Right cardiac atrium (tissue), 5 donors: ENCODE results near the gene VSTM2B. TPM values are rescaled to one million over a fixed set of nuclear protein-coding genes. Genes with fewer than 3 reads are reported as not detected.

Experiments
- ATAC-seq, 2 donors: fragments of 200-7000 bp; cut with Tn5 transposase; one replicate each; pipeline versions ENCODE4 v1.8.0 to v1.9.1; 2020; ENCODE audit warnings: moderate library complexity in 2 of 2, mild to moderate bottlenecking in 1 of 2
- DNase-seq, 3 donors: peaks; one replicate each; pipeline ENCODE4 v3.0.0-alpha.2; 2020
- H3K27ac ChIP-seq: one replicate; pipeline ENCODE4 v1.5.1; 2013; ENCODE audit warnings: mild to moderate bottlenecking, low read length, control low read depth, moderate library complexity
- H3K27me3 ChIP-seq: one replicate; pipeline ENCODE4 v1.6.1; 2013; ENCODE audit not compliant: control insufficient read depth, insufficient read depth
- H3K4me1 ChIP-seq: one replicate; pipeline ENCODE4 v1.6.1; 2013; ENCODE audit warnings: low read length; ENCODE audit not compliant: control insufficient read depth, insufficient read depth
- H3K4me3 ChIP-seq: one replicate; pipeline ENCODE4 v1.5.1; 2013; ENCODE audit warnings: low read length, control low read depth
- H3K9me3 ChIP-seq: one replicate; pipeline ENCODE4 v1.6.1; 2013; ENCODE audit warnings: low read length; ENCODE audit not compliant: control insufficient read depth
- WGBS: extraction: QIAGEN DNeasy Blood & Tissue Kit; methylation state at CpG from one replicate; pipeline ENCODE4 v1.1.7; 2013; 5-methylcytosine and 5-hydroxymethylcytosine counted together
- intact Hi-C, 4 donors: fragments of 100-400 bp; cut with DNase I; formaldehyde crosslinking; loops; one replicate each; pipeline versions ENCODE4 v1.11.0 to v1.14.0; 2022 to 2023
- polyA plus RNA-seq: library from polyadenylated mRNA; stranded (reverse); fragments of 200-250 nt; gene quantifications from one replicate; pipeline ENCODE4 v1.2.3, GENCODE V29; 2013
- total RNA-seq, 4 donors: library from RNA; stranded (reverse); fragmentation: NEBNext Ultra II Directional; extraction: Animal tissue kit (Norgen Biotek cat#: 25700); gene quantifications; one replicate each; pipeline ENCODE4 v1.2.1, GENCODE V29; 2021
- donor health status: healthy with polysubstance abuse.
- donor health status: DM: no; HTN: yes; CAD: no.
- donor health status: DM: no; HTN: no; CAD: no.
- donor health status: DM: no; HTN: yes; CAD: no; lungs with severe emphysema.
- donor health status: DM: yes; HTN: yes; CAD: no.

Gene VSTM2B
- total and polyA plus RNA-seq, 5 donors: not detected

GRCh38 chr19:29517412-29517811 lies 8.4 kb upstream of the VSTM2B start:
- no peaks in the 10 kb centered on the region for H3K4me1 ChIP-seq
- H3K4me3 ChIP-seq: no peak overlapping the region
- ATAC-seq: no peak
- intact Hi-C loops: no loop called here
- no peaks in the 10 kb centered on the region for H3K9me3 ChIP-seq
- WGBS: 71% methylated on average over 4 of the region's 4 CpGs
- no peak overlapping the region for H3K27ac ChIP-seq
- DNase-seq: peak in 1 of 3 donors; percentile 5
- H3K27me3 ChIP-seq: no peaks in the 10 kb centered on the region

- intact Hi-C loops: no loop called here
- WGBS: 76% methylated on average over 4 of the region's 4 CpGs
- Histone ChIP-seq H3K4me1 (no peaks in the 10 kb centered on the region), H3K27ac (no peak overlapping the region), H3K9me3 (no peaks in the 10 kb centered on the region), H3K27me3 (no peaks in the 10 kb centered on the region), H3K4me3 (no peak overlapping the region)
- peak in 1 of 3 donors; percentile 9 for DNase-seq
- no peak for ATAC-seq
These were observed 7.8 kb upstream of the VSTM2B start for GRCh38 chr19:29517946-29518345.

GRCh38 chr19:29519146-29519545 lies 6.6 kb upstream of the VSTM2B start:
- intact Hi-C loops: no loop called here
- no peak for ATAC-seq
- Histone ChIP-seq H3K27ac (no peak overlapping the region), H3K27me3 (no peaks in the 10 kb centered on the region), H3K9me3 (no peaks in the 10 kb centered on the region), H3K4me1 (no peaks in the 10 kb centered on the region), H3K4me3 (no peak overlapping the region)
- 67% methylated on average over 5 of the region's 5 CpGs for WGBS
- DNase-seq: peak in 1 of 3 donors; percentile 16

GRCh38 chr19:29519931-29520330 lies 5.9 kb upstream of the VSTM2B start:
- no peaks in the 10 kb centered on the region for H3K27me3 ChIP-seq
- no peak overlapping the region for H3K4me3 ChIP-seq
- H3K27ac ChIP-seq: no peak overlapping the region
- H3K4me1 ChIP-seq: no peaks in the 10 kb centered on the region
- intact Hi-C loops: loop anchor here in 3 of 4 donors (10.0 kb wide), 2 partner anchors 225 to 235 kb away; no protein-coding TSS in a partner anchor
- 68% methylated on average over 8 of the region's 8 CpGs for WGBS
- H3K9me3 ChIP-seq: no peaks in the 10 kb centered on the region
- DNase-seq (peak in 1 of 3 donors; percentile 3), ATAC-seq (no peak)

- no peaks in the 10 kb centered on the region for H3K4me1 ChIP-seq
- ATAC-seq: no peak
- no peaks in the 10 kb centered on the region for H3K27me3 ChIP-seq
- 49% methylated on average over 7 of the region's 7 CpGs for WGBS
- intact Hi-C loops: loop anchor here in 3 of 4 donors (10.0 kb wide), 2 partner anchors 226 to 236 kb away; no protein-coding TSS in a partner anchor
- peak in 1 of 3 donors; percentile 4 for DNase-seq
- no peaks in the 10 kb centered on the region for H3K9me3 ChIP-seq
- no peak overlapping the region for H3K4me3 ChIP-seq
- H3K27ac ChIP-seq: no peak overlapping the region
These were observed 5.4 kb upstream of the VSTM2B start for GRCh38 chr19:29520390-29520789.

- Histone ChIP-seq H3K4me3 (no peak overlapping the region), H3K27me3 (no peaks in the 10 kb centered on the region), H3K27ac (no peak overlapping the region), H3K9me3 (no peaks in the 10 kb centered on the region), H3K4me1 (no peaks in the 10 kb centered on the region)
- intact Hi-C loops: loop anchor here in 3 of 4 donors (10.0 kb wide), 2 partner anchors 227 to 237 kb away; no protein-coding TSS in a partner anchor
- no peak for DNase-seq
- WGBS: 69% methylated on average over 9 of the region's 9 CpGs
- no peak for ATAC-seq
These were observed 4.3 kb upstream of the VSTM2B start for GRCh38 chr19:29521291-29522075.

- Histone ChIP-seq H3K27me3 (no peaks in the 10 kb centered on the region), H3K4me3 (no peak overlapping the region), H3K4me1 (no peaks in the 10 kb centered on the region), H3K9me3 (no peaks in the 10 kb centered on the region), H3K27ac (no peak overlapping the region)
- WGBS: 83% methylated on average over 2 of the region's 2 CpGs
- ATAC-seq (no peak), DNase-seq (no peak)
- intact Hi-C loops: loop anchor here in 3 of 4 donors (10.0 kb wide), 2 partner anchors 229 to 239 kb away; no protein-coding TSS in a partner anchor
These were observed 2.2 kb upstream of the VSTM2B start for GRCh38 chr19:29523568-29523967.

- Histone ChIP-seq H3K4me1 (no peaks in the 10 kb centered on the region), H3K4me3 (no peak overlapping the region), H3K27ac (no peak overlapping the region), H3K27me3 (no peaks in the 10 kb centered on the region), H3K9me3 (no peaks in the 10 kb centered on the region)
- WGBS: 5% methylated on average over 14 of the region's 14 CpGs
- ATAC-seq (no peak), DNase-seq (peak in 1 of 3 donors; percentile 3)
- intact Hi-C loops: loop anchor here in 3 of 4 donors (10.0 kb wide), 2 partner anchors 230 to 240 kb away; no protein-coding TSS in a partner anchor
These were observed 1.4 kb upstream of the VSTM2B start for GRCh38 chr19:29524201-29524911.

- WGBS: 1% methylated on average over 80 of the region's 80 CpGs
- intact Hi-C loops: loop anchor here in 3 of 4 donors (10.0 kb wide), 2 partner anchors 230 to 240 kb away; no protein-coding TSS in a partner anchor
- no peaks in the 10 kb centered on the region for H3K27me3 ChIP-seq
These were observed 622 bp upstream of the VSTM2B start for GRCh38 chr19:29524912-29525831.

GRCh38 chr19:29526730-29527499 lies 1.1 kb downstream of the VSTM2B start:
- ATAC-seq: no peak
- Histone ChIP-seq H3K27ac (no peak overlapping the region), H3K4me3 (peak overlapping the region; percentile 12), H3K27me3 (no peaks in the 10 kb centered on the region), H3K9me3 (no peaks in the 10 kb centered on the region), H3K4me1 (peaks cover 3% of the 10 kb centered on the region)
- no peak for DNase-seq
- intact Hi-C loops: loop anchor here in 3 of 4 donors (10.0 kb wide), 2 partner anchors 232 to 242 kb away; no protein-coding TSS in a partner anchor
- WGBS: 1% methylated on average over 79 of the region's 79 CpGs

More at GRCh38 chr19:29524912-29525831, 622 bp upstream of the VSTM2B start:
- ATAC-seq: no peak
- Histone ChIP-seq H3K4me3 (no peak overlapping the region), H3K9me3 (no peaks in the 10 kb centered on the region), H3K4me1 (peaks cover 3% of the 10 kb centered on the region), H3K27ac (no peak overlapping the region)
- peak in 1 of 3 donors; percentile 35 for DNase-seq
